ENCODE results near the gene IGFBP5. TPM values are rescaled to one million over a fixed set of nuclear protein-coding genes. Genes with fewer than 3 reads are reported as not detected.

The IGFBP5 gene
- total RNA-seq, 4 donors from 2014 or later: 146 to 263 (median 190) TPM

DNA sequence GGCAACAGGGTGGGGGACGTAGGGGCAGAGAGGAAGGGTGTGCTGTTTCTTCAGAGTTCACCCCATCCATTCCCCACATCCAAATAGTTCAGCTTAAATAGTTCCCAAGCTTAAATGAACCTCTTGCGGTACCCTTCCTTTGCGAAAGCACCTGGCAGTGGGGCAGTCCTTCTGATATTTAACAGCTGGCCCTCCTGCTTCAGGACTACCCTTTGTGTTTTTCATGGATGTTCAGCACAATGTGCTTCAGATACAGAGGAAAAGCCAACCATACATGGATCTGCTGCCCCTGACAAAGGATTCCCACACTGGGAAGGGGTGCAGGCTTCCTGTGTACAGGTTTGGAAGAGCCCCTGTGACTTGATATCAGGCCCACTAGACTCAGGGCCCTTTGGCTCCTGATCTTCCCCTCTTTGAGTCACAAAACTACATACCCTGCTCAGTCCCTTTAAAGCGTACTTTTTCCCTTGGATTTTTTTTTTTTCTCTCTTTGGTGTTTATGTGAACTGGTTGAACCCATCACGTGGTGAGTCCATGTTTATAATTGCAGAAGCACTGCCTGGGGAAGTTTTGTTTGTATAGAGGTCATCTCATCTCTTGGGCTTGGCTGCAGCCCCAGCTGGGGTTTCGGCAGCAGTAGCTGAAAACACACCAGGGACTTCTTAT, 45.3 kb upstream of the IGFBP5 start:
- Histone ChIP-seq H3K9me3 (no peaks in the 10 kb centered on the region), H3K27me3 (no peaks in the 10 kb centered on the region), H3K4me1 (peaks cover 19 to 54% (median 22%) of the 10 kb centered on the region in 4 donors), H3K27ac (peak overlapping the region; percentile 76 to 87 (median 82)), H3K36me3 (no peaks in the 10 kb centered on the region), H3K4me3 (no peak overlapping the region)
- in situ Hi-C loops (cut with MboI; ENCODE audit: low pct_ligation_motif_present in 1 of 4, low pct_unique_long_range_greater_than_20kb in 1 of 4, low sequenced_read_pairs in 3 of 4): no loop called here
- DNase-seq: no peak
- intact Hi-C loops (cut with DNase I; ENCODE audit: low total_unique reads): no loop called here
- 35 to 38% methylated on average over 6 of the region's 6 CpGs for WGBS, 2 donors (ENCODE audit: low coverage in 1 of 2)
- no peak for TF ChIP-seq POLR2A (IDR thresholded peaks at IDR 0.05)
- TF ChIP-seq POLR2AphosphoS5 (IDR thresholded peaks at IDR 0.05): peak; percentile 24 to 59 (median 52)

- H3K4me3 ChIP-seq: no peak overlapping the region
- in situ Hi-C loops (cut with MboI; ENCODE audit: low pct_ligation_motif_present in 1 of 4, low pct_unique_long_range_greater_than_20kb in 1 of 4, low sequenced_read_pairs in 3 of 4) (no loop called here), intact Hi-C loops (cut with DNase I; ENCODE audit: low total_unique reads) (no loop called here)
- TF ChIP-seq CTCF (IDR thresholded peaks at IDR 0.05) (no peak), EP300 (IDR thresholded peaks at IDR 0.05; ENCODE audit: low read depth) (no peak), POLR2AphosphoS5 (IDR thresholded peaks at IDR 0.05) (no peak), POLR2A (IDR thresholded peaks at IDR 0.05) (no peak)
- H3K4me1 ChIP-seq: peaks cover 19 to 67% (median 25%) of the 10 kb centered on the region in 4 donors
- H3K27ac ChIP-seq: peak overlapping the region; percentile 76 to 87 (median 82)
- no peaks in the 10 kb centered on the region for H3K36me3 ChIP-seq
- H3K27me3 ChIP-seq: no peaks in the 10 kb centered on the region
- H3K9me3 ChIP-seq: no peaks in the 10 kb centered on the region
- WGBS, 2 donors (ENCODE audit: low coverage in 1 of 2): 75% methylated on average over 3 of the region's 3 CpGs; no CpG with 5 or more reads in 1 of the 2 donors
- no peak for DNase-seq
Measured at GRCh38 chr2:216739035-216739434, 43.7 kb upstream of the IGFBP5 start.

DNA sequence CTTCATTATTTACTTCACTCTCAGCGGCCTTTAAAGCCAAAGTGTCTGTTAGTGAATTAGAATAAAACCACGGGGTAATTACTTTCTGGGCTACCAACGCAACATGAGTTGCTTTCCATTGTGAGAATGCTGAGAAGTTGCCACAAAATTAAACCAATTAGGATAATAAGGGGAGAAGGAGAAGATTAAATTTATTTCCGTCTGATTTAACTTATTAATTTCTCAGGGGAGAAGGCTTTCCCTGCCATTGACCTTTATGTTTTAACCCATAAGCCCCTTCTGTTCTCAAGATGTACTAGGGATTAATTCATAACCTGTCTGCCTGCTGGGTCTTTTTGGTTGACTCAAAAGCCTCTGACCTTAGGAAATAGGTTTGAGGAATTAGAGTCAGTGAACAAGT, 42.3 kb upstream of the IGFBP5 start:
- TF ChIP-seq EP300 (IDR thresholded peaks at IDR 0.05; ENCODE audit: low read depth) (no peak), POLR2A (IDR thresholded peaks at IDR 0.05) (no peak)
- no peak for DNase-seq
- H3K36me3 ChIP-seq: no peaks in the 10 kb centered on the region
- H3K4me1 ChIP-seq: peaks cover 19 to 68% (median 25%) of the 10 kb centered on the region in 4 donors
- 75 to 88% methylated on average over 4 of the region's 4 CpGs for WGBS, 2 donors (ENCODE audit: low coverage in 1 of 2)
- peak overlapping the region in 2 of 4 donors; percentile 83 to 87 for H3K27ac ChIP-seq
- H3K9me3 ChIP-seq: no peaks in the 10 kb centered on the region
- H3K27me3 ChIP-seq: no peaks in the 10 kb centered on the region
- H3K4me3 ChIP-seq: no peak overlapping the region
- intact Hi-C loops (cut with DNase I; ENCODE audit: low total_unique reads): no loop called here
- in situ Hi-C loops (cut with MboI; ENCODE audit: low pct_ligation_motif_present in 1 of 4, low pct_unique_long_range_greater_than_20kb in 1 of 4, low sequenced_read_pairs in 3 of 4): no loop called here

DNA sequence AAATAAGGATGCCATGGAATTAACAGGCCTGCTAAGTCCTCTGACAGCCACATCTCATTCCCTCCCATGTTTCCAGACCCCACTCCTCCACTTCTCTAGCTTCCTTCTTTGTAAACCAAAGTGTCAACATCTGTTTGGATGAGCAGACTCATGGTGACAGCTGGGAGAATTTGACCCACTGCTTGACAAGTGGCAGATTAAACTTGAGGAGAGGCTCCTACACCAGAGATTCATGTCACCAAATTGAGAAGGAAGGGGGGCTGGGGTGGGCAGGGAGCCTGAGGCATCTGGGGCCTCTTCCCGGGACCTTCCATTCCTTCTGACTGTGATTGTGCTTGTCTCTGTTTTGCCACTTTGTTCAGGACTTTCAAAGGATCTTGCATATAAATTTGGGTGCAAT, 41.0 kb upstream of the IGFBP5 start:
- Histone ChIP-seq H3K27me3 (no peaks in the 10 kb centered on the region), H3K27ac (peak overlapping the region in 3 of 4 donors; percentile 38 to 89 (median 80)), H3K4me3 (no peak overlapping the region), H3K4me1 (peaks cover 18 to 60% (median 23%) of the 10 kb centered on the region in 4 donors), H3K9me3 (no peaks in the 10 kb centered on the region), H3K36me3 (no peaks in the 10 kb centered on the region)
- in situ Hi-C loops (cut with MboI; ENCODE audit: low pct_ligation_motif_present in 1 of 4, low pct_unique_long_range_greater_than_20kb in 1 of 4, low sequenced_read_pairs in 3 of 4) (no loop called here), intact Hi-C loops (cut with DNase I; ENCODE audit: low total_unique reads) (no loop called here)
- no peak for DNase-seq
- TF ChIP-seq EP300 (IDR thresholded peaks at IDR 0.05; ENCODE audit: low read depth) (no peak), CTCF (IDR thresholded peaks at IDR 0.05) (no peak), POLR2AphosphoS5 (IDR thresholded peaks at IDR 0.05) (no peak), POLR2A (IDR thresholded peaks at IDR 0.05) (no peak)
- 0% methylated on average over 1 of the region's 1 CpG; no CpG with 5 or more reads in 1 of the 2 donors for WGBS, 2 donors (ENCODE audit: low coverage in 1 of 2)

DNA sequence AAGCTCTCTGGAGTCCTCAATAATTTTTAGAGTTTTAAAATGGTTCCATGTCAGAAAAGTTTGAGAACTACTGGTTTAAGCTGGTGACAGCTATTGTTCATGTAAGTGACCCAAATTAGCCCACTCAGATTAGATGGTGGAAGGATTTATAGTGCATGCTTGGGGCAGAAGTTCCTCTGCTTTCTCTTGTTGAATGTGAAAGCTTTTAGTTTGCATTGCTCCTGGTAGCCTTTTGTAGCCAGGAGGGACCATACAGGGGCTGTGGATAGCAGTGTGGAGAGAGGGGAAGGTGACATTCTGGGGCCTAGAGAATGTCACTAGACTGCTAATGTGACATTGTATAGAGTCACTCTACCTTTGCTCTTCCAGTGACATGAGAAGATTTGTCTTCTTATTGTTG, 40.3 kb upstream of the IGFBP5 start:
- in situ Hi-C loops (cut with MboI; ENCODE audit: low pct_ligation_motif_present in 1 of 4, low pct_unique_long_range_greater_than_20kb in 1 of 4, low sequenced_read_pairs in 3 of 4) (no loop called here), intact Hi-C loops (cut with DNase I; ENCODE audit: low total_unique reads) (no loop called here)
- H3K27ac ChIP-seq: peak overlapping the region; percentile 38 to 89 (median 76)
- no peak for DNase-seq
- peaks cover 15 to 53% (median 22%) of the 10 kb centered on the region in 4 donors for H3K4me1 ChIP-seq
- H3K4me3 ChIP-seq: no peak overlapping the region
- H3K27me3 ChIP-seq: no peaks in the 10 kb centered on the region
- H3K36me3 ChIP-seq: no peaks in the 10 kb centered on the region
- TF ChIP-seq POLR2A (IDR thresholded peaks at IDR 0.05) (no peak), POLR2AphosphoS5 (IDR thresholded peaks at IDR 0.05) (no peak), EP300 (IDR thresholded peaks at IDR 0.05; ENCODE audit: low read depth) (no peak), CTCF (IDR thresholded peaks at IDR 0.05) (no peak)
- no peaks in the 10 kb centered on the region for H3K9me3 ChIP-seq

All from transverse colon (tissue), 4 donors.